ENCODE results near the gene PPP2R5C.
A peak's percentile ranks its signal among the peaks of the same experiment; 100 is the strongest.

PPP2R5C gene

GRCh38 chr14:101840649-101841369, 79.3 kb downstream of the PPP2R5C start:
- no peak for DNase-seq (ENCODE audit: low read depth)

- DNase-seq (ENCODE audit: low read depth) = no peak
These were observed 81.5 kb downstream of the PPP2R5C start for GRCh38 chr14:101843038-101843437.

- DNase-seq (ENCODE audit: low read depth) = peak; percentile 23
These were observed 82.2 kb downstream of the PPP2R5C start for GRCh38 chr14:101843665-101844064.

GRCh38 chr14:101844219-101844618, 82.7 kb downstream of the PPP2R5C start:
- DNase-seq (ENCODE audit: low read depth) = no peak

GRCh38 chr14:101844751-101845150, 83.2 kb downstream of the PPP2R5C start:
- no peak for DNase-seq (ENCODE audit: low read depth)

GRCh38 chr14:101845496-101845895, 84.0 kb downstream of the PPP2R5C start:
- no peak for DNase-seq (ENCODE audit: low read depth)

GRCh38 chr14:101845896-101846295, 84.4 kb downstream of the PPP2R5C start:
- DNase-seq (ENCODE audit: low read depth) = no peak

- DNase-seq (ENCODE audit: low read depth) = no peak
These were observed 87.6 kb downstream of the PPP2R5C start for GRCh38 chr14:101849125-101849524.

- DNase-seq (ENCODE audit: low read depth) = no peak
These were observed 88.1 kb downstream of the PPP2R5C start for GRCh38 chr14:101849640-101850039.

GRCh38 chr14:101851183-101851582, 89.7 kb downstream of the PPP2R5C start:
- no peak for DNase-seq (ENCODE audit: low read depth)

- DNase-seq (ENCODE audit: low read depth) = no peak
These were observed 90.4 kb downstream of the PPP2R5C start for GRCh38 chr14:101851736-101852405.

GRCh38 chr14:101852785-101853184, 91.3 kb downstream of the PPP2R5C start:
- no peak for DNase-seq (ENCODE audit: low read depth)

GRCh38 chr14:101853455-101854018, 92.0 kb downstream of the PPP2R5C start:
- DNase-seq (ENCODE audit: low read depth) = no peak

GRCh38 chr14:101854366-101854765, 92.9 kb downstream of the PPP2R5C start:
- DNase-seq (ENCODE audit: low read depth) = no peak

- DNase-seq (ENCODE audit: low read depth) = no peak
These were observed 94.4 kb downstream of the PPP2R5C start for GRCh38 chr14:101855958-101856357.

- DNase-seq (ENCODE audit: low read depth) = no peak
These were observed 95.0 kb downstream of the PPP2R5C start for GRCh38 chr14:101856536-101856935.

- DNase-seq (ENCODE audit: low read depth) = no peak
These were observed 95.7 kb downstream of the PPP2R5C start for GRCh38 chr14:101857226-101857625.

GRCh38 chr14:101858791-101859537, 97.5 kb downstream of the PPP2R5C start:
- DNase-seq (ENCODE audit: low read depth) = no peak

- DNase-seq (ENCODE audit: low read depth) = no peak
These were observed 98.0 kb downstream of the PPP2R5C start for GRCh38 chr14:101859538-101859902.

- DNase-seq (ENCODE audit: low read depth) = no peak
These were observed 98.4 kb downstream of the PPP2R5C start for GRCh38 chr14:101859958-101860357.

- no peak for DNase-seq (ENCODE audit: low read depth)
These were observed 100.0 kb downstream of the PPP2R5C start for GRCh38 chr14:101861464-101861863.

GRCh38 chr14:101862177-101862576, 100.7 kb downstream of the PPP2R5C start:
- DNase-seq (ENCODE audit: low read depth) = no peak

GRCh38 chr14:101862711-101863110, 101.2 kb downstream of the PPP2R5C start:
- DNase-seq (ENCODE audit: low read depth) = no peak

Data from stimulated activated CD8-positive, alpha-beta memory T cell treated with anti-CD3 and anti-CD28 coated beads, Interleukin-15, amount 100 ng/mL, for 1 hour (primary cell).